ENCODE data around the gene ZNF501. TPM values are rescaled to one million over a fixed set of nuclear protein-coding genes. Genes with fewer than 3 reads are reported as not detected.

Gene ZNF501
- total and polyA plus RNA-seq, 2 of the 13 experiments (the other 11 are each of a cell fraction or from before 2014, with no cell fraction given), result 2.4 to 2.8 TPM

GRCh38 chr3:44761424-44762169, 32.2 kb downstream of the ZNF501 start, which contains the start of the genes KIAA1143 and KIF15 (continued):
- no peak for TF ChIP-seq ZSCAN5A (CRISPR knock-in tag; IDR thresholded peaks at IDR 0.05; ENCODE audit: borderline replicate concordance)
- no peak for TF ChIP-seq MED8 (CRISPR knock-in tag; IDR thresholded peaks at IDR 0.05; ENCODE audit: insufficient replicate concordance)
- TF ChIP-seq PRMT3 (CRISPR knock-in tag; IDR thresholded peaks at IDR 0.05; ENCODE audit: borderline replicate concordance, low read depth), result 0 out of 2 replicates have a peak, but pooled peaks have one; percentile 87
- no peak for TF ChIP-seq ZNF784 (CRISPR knock-in tag; IDR thresholded peaks at IDR 0.05; ENCODE audit: borderline replicate concordance)
- TF ChIP-seq MAX (IDR thresholded peaks at IDR 0.05), result peak; percentile 93
- no peak for TF ChIP-seq SUZ12 (IDR thresholded peaks at IDR 0.05; ENCODE audit: low read depth, low read length)
- peak; percentile 73; the same call in 1 of the 2 replicates for TF ChIP-seq REPIN1 (CRISPR knock-in tag; IDR thresholded peaks at IDR 0.05; ENCODE audit: borderline replicate concordance, low read depth)
- TF ChIP-seq TIGD3 (CRISPR knock-in tag; IDR thresholded peaks at IDR 0.05; ENCODE audit: borderline replicate concordance), result no peak
- TF ChIP-seq TAF15 (IDR thresholded peaks at IDR 0.05; ENCODE audit: low read depth, low read length, poor library complexity, severe bottlenecking), result no peak
- peak; percentile 33; the same call in 1 of the 2 replicates for TF ChIP-seq JUNB (CRISPR knock-in tag; IDR thresholded peaks at IDR 0.05; ENCODE audit: borderline replicate concordance)
- TF ChIP-seq NFYC (CRISPR knock-in tag; IDR thresholded peaks at IDR 0.05), result peak; percentile 54
- TF ChIP-seq ZNF850 (CRISPR knock-in tag; conservative IDR thresholded peaks at IDR 0.05), result 0 out of 2 replicates have a peak, but pooled peaks have one; percentile 10
- TF ChIP-seq THAP8 (CRISPR knock-in tag; IDR thresholded peaks at IDR 0.05; ENCODE audit: borderline replicate concordance), result peak; percentile 75; the same call in 1 of the 2 replicates
- peak; percentile 55; the same call in 1 of the 2 replicates for TF ChIP-seq NFKBIZ (CRISPR knock-in tag; IDR thresholded peaks at IDR 0.05)
- peak; percentile 66; the same call in 1 of the 2 replicates for TF ChIP-seq MIER2 (CRISPR knock-in tag; IDR thresholded peaks at IDR 0.05)
- TF ChIP-seq POLR2AphosphoS2 (IDR thresholded peaks at IDR 0.05; ENCODE audit: low read depth, low read length), result no peak

Data from HepG2 (cell line).